Adipose tissue (tissue), 3 donors: ENCODE data around the gene RELT. TPM values are rescaled to one million over a fixed set of nuclear protein-coding genes. Genes with fewer than 3 reads are reported as not detected.

Source experiments
- H3K27ac ChIP-seq: one replicate; pipeline ENCODE4 v1.5.1; 2013; ENCODE audit warnings: low read depth, low read length
- WGBS, 3 donors: extraction: QIAGEN DNeasy Blood & Tissue Kit; methylation state at CpG; one replicate each; pipeline ENCODE4 v1.1.7; 2013; 5-methylcytosine and 5-hydroxymethylcytosine counted together
- polyA plus RNA-seq, 3 donors: library from polyadenylated mRNA; stranded (reverse); fragments of 200-250 nt; gene quantifications; one replicate each; pipeline ENCODE4 v1.2.3, GENCODE V29; 2013
- donor health status: healthy with polysubstance abuse.
- donor health status: Bipolar disorder and iron deficiency.
- donor health status: healthy.

Gene RELT
- polyA plus RNA-seq, 3 donors = 0.74 to 9.7 (median 2.1) TPM

- 89 to 92% (median 89%) methylated on average over 8 of the region's 8 CpGs for WGBS, 3 donors
- no peak overlapping the region for H3K27ac ChIP-seq
Measured at GRCh38 chr11:73397468-73398131, 21.4 kb downstream of the RELT start.

- no peak overlapping the region for H3K27ac ChIP-seq
- WGBS, 3 donors = 78 to 88% (median 79%) methylated on average over 5 of the region's 5 CpGs
Measured at GRCh38 chr11:73398132-73398526, 21.9 kb downstream of the RELT start.

GRCh38 chr11:73398721-73399120 is 22.5 kb downstream of the RELT start:
- 95 to 100% (median 96%) methylated on average over 2 of the region's 2 CpGs for WGBS, 3 donors
- no peak overlapping the region for H3K27ac ChIP-seq

GRCh38 chr11:73399159-73399590 is 23.0 kb downstream of the RELT start:
- 55 to 68% (median 59%) methylated on average over 6 of the region's 6 CpGs for whole genome bisulfite sequencing, 3 donors
- no peak overlapping the region for H3K27ac ChIP-seq

- H3K27ac ChIP-seq = no peak overlapping the region
- 73 to 84% (median 79%) methylated on average over 4 of the region's 4 CpGs for WGBS, 3 donors
Measured at GRCh38 chr11:73399636-73400035, 23.4 kb downstream of the RELT start.

DNA sequence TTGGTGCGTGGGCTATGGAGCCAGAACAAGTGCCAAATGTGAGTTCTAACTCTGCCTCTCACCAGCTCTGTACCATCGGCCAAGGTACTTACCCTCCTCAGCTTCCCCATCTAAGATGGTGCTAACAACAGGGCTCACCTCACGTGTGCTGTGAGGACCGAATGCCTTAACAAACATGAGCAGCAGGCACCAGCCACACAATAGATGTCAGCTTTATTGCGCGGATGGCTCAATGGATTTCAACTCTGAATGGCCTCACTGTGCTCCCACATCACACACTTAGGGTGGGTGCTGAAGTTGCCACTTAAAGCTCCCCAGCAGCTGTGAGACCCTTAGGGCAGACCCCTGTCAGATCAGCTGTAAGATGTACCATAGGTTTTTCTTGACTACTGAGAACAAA is 24.1 kb downstream of the RELT start:
- H3K27ac ChIP-seq = no peak overlapping the region
- 91 to 95% (median 94%) methylated on average over 6 of the region's 6 CpGs for WGBS, 3 donors

GRCh38 chr11:73401217-73401923 is 25.2 kb downstream of the RELT start:
- 82 to 90% (median 88%) methylated on average over 3 of the region's 3 CpGs for WGBS, 3 donors
- no peak overlapping the region for H3K27ac ChIP-seq

DNA sequence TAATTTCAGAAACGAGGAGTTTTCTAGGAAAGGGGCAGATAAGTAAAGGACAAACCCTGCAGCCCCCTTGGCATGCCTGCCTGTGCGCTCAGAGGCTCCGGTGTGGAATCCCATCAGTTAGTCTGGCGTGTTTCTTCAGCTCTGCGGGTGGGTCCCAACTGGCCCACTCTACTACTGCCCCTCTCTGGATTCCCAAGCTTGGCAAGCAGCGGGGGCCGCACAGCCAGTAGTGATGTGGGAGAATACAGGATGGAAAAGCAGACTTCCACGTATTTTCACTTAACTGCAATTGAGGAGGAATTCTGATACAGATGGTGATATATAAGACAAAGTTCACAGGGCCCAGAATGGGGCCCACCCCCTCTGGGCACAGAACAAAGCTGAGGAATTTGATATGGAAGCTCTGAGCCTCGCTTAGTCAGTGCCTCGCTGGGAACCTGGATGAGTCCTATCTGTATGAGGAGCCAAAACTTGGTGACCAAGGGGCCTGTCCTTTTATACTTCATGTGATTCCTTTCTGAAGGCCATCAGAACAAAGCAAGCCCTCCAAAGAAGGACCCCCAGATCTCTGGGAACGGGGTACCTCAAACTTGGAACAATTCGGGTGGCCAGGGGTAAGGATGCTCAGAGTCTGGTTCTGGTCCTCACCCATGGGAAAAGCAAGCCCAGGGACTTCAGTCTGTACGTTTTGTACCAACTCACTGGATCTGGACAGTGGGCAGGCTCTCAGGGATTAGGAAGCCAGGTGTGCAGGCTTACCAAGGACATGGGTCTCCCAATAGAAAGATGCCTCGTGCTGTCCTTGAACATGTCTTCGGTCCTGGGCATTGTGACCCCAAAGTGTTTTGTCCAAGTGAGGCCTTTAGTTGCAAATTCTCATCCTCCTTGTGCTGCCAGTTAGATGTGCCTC is 26.0 kb downstream of the RELT start:
- no peak overlapping the region for H3K27ac ChIP-seq
- 84 to 87% (median 85%) methylated on average over 15 of the region's 15 CpGs for whole genome bisulfite sequencing, 3 donors

DNA sequence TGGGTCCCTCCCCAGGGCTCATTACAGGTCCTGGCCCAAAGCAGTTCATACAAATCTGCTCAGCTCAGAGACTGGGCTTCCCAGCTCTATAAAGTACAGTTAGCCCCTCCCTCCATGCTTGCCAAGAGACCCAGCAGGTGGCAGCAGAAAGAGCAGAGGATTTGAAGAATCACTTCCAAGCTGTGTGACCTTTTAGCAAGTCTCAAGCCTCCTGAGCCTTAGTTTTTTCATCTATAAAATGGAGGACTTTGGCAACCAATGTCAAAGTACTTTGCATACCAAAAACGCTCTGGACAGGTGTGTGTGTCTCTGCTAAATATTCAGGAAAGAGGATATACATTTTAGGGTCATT is 26.6 kb downstream of the RELT start:
- H3K27ac ChIP-seq = no peak overlapping the region
- WGBS, 3 donors = 73 to 88% (median 86%) methylated on average over 1 of the region's 1 CpG

DNA sequence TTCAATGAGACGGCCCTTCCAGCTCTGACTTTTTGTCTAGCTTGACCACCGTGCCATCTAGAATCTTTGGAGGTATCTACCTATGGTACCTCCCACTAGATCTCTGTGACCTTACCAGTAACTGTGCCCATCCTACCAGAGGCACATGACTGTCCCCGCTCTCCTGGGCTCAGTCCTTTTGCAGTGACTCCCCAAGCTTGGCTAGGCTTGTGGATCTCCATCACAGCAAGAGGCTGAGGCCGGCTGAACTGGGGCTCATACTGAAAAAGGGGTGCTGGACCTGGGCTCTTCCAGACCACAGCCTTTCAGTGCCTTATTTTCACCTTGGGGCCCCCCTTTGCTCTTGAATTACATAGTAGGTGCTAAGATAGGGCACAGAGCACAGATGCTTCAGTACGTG is 27.3 kb downstream of the RELT start:
- H3K27ac ChIP-seq = no peak overlapping the region

GRCh38 chr11:73404048-73404447 is 27.8 kb downstream of the RELT start:
- WGBS, 3 donors = 40 to 59% (median 50%) methylated on average over 4 of the region's 4 CpGs
- H3K27ac ChIP-seq = no peak overlapping the region

More for the DNA sequence above, 27.3 kb downstream of the RELT start:
- 93 to 94% (median 94%) methylated on average over 5 of the region's 5 CpGs for whole genome bisulfite sequencing, 3 donors

DNA sequence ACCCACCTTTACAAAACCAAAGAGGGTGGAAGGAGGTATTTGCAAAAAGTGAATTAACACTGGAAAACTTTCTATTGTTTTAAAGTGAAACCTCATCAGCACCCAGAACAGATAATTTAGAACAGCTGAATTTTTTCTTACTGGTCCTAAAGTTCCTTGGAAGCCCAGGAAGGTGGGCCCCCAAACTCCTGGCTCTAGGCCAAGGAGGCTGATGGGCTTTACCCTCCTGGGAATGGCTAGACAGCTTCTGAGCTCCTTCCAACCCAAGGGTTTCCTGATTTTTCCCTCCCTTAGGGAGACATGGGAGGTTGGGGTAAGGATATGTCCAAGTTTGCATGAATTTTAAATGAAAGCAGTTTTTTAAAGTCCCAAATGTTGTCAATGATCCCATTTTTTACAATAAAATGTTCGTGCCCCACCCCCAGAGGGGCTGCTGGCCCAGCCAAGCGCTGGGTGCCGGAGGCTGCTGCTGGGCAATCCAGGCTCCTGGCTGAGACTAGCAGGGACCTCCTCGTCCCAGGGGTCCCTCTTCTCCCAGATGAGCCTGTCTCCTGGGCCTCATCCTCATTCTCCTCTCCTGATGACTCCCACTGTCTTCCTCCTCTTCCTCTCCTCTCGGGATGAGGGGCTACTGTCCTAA is 28.4 kb downstream of the RELT start:
- WGBS, 3 donors = 78 to 94% (median 82%) methylated on average over 5 of the region's 5 CpGs
- H3K27ac ChIP-seq = no peak overlapping the region

- no peak overlapping the region for H3K27ac ChIP-seq
- 75 to 91% (median 89%) methylated on average over 8 of the region's 8 CpGs for WGBS, 3 donors
Measured at GRCh38 chr11:73405146-73405510, 28.9 kb downstream of the RELT start.

DNA sequence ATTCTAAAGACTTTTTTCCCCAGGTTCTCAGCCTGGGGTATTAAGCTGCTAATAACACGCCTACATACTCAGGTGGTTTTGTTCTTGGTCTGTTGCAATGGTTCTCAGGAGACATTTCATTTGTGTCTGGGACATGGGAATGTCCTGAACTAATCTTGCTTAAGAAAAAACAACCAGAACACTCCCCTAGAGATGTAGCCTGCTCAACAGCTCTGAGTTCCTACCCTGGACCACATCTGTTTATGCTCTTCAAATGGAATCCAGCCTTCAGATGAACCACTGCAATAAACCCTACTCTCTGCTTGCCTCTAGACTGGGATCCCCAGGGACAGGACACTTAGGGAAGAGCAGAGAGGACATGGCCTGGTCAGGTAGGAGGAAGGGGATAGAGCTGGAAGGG is 29.9 kb downstream of the RELT start:
- 78 to 90% (median 80%) methylated on average over 1 of the region's 1 CpG for WGBS, 3 donors

DNA sequence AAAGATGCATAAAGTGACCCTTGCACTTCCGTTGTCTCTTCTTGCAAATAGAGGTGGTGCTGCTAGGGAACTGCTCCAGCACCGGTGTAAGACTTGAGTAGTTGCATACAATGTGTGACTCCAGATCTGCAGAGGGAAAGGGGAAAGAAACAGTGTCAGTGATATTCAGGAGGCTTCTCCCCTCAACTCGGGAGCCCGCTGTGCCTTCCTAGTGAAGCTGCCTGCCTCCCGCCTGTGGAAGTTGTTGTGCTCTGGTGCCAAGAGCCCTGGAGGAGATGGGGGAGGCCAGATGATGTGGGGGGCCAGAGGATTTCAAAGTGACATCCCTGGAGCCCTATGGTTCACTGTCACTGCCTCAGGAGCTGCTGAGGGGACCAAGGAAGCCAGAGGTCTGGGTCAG is 30.4 kb downstream of the RELT start:
- WGBS, 3 donors = 89 to 92% (median 89%) methylated on average over 5 of the region's 5 CpGs
- H3K27ac ChIP-seq = no peak overlapping the region

More for the DNA sequence above, 29.9 kb downstream of the RELT start:
- H3K27ac ChIP-seq = no peak overlapping the region

DNA sequence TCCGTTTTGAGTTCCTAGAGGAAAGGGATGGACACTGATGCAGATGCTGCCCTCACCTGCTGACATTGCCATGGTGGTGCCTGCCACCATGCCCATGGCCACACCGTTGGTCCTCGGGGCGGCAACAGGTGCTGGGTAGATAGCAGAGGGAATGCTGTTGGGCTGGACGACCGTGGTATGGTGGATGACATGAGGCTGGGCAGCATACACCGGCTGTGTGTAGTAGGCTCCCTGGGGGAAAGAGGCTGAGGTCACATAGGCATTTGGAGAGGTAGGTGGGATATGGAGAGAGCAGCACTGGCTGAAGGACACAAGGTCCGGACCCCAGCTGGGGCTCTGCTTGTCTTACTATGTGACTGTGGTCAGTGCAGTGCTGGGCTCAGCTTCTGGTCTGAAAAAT is 33.2 kb downstream of the RELT start:
- no peak overlapping the region for H3K27ac ChIP-seq
- 94% methylated on average over 8 of the region's 8 CpGs for WGBS, 3 donors

DNA sequence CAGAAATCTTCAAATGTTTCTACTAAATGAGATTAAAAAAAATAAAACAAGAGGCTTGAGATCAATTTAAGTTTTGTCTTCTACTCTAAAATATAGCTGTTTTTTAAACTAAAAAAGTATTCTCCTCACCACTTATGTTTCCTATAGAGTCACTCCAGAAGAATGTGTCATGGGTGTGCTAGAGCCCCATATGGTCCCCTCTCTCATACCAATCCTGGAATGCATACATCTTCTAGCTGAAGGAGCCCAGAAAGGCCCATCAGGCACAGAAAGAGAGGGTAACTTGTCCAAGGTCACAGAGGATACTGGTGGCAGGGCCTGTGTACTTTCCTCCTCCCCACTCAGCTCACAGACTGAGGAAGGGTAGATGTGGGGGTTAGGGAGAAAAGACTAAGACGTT is 34.4 kb downstream of the RELT start:
- H3K27ac ChIP-seq = no peak overlapping the region
- 58 to 100% (median 78%) methylated on average over 1 of the region's 1 CpG for WGBS, 3 donors

- 72 to 94% (median 76%) methylated on average over 2 of the region's 2 CpGs for WGBS, 3 donors
- H3K27ac ChIP-seq = no peak overlapping the region
Measured at GRCh38 chr11:73411031-73411430, 34.8 kb downstream of the RELT start.

- H3K27ac ChIP-seq = no peak overlapping the region
- WGBS, 3 donors = 78 to 88% (median 86%) methylated on average over 3 of the region's 3 CpGs
Measured at GRCh38 chr11:73412308-73412707, 36.1 kb downstream of the RELT start.
